Endothelial cell of umbilical vein (primary cell): Measurements from ENCODE around the gene CDC42BPG. TPM values are rescaled to one million over a fixed set of nuclear protein-coding genes. Genes with fewer than 3 reads are reported as not detected.

Source experiments
- BruUV-seq: library from RNA; stranded (reverse); fragments of 400-500 nt; replicated peaks from 2 replicates; lab custom pipeline; 2021; lab: Mats Ljungman, UMichigan
- CTCF ChIA-PET: fragments of 300-600, 350-600 bp; sonication (Branson Sonifier 250); formaldehyde crosslinking; loops from one replicate; lab custom pipeline; 2021; ENCODE audit warnings: antibody characterized with exemption, inconsistent platforms; lab: Charles Lee
- POLR2A ChIA-PET: fragments of 300-600, 350-600 bp; sonication (Branson Sonifier 250); formaldehyde crosslinking; loops from one replicate; lab custom pipeline; 2021; ENCODE audit warnings: antibody characterized with exemption, inconsistent platforms; lab: Charles Lee
- DNase-seq: peaks from one replicate; pipeline ENCODE4 v3.0.0-alpha.2; 2011; ENCODE audit warnings: low read depth, low spot score
- FAIRE-seq: peaks from 2 replicates; lab custom pipeline; 2011; peaks lifted over from hg19 to GRCh38; lab: Jason Lieb, UNC
- H2AFZ ChIP-seq: 2 replicates; pipeline ENCODE4 v1.6.0; 2012; ENCODE audit warnings: low read depth, low read length, control low read depth, inconsistent platforms
- H3K27ac ChIP-seq: 2 replicates; pipeline ENCODE4 v1.5.1; 2011; ENCODE audit warnings: low read depth, mild to moderate bottlenecking, control low read depth, low read length, moderate library complexity; ENCODE audit not compliant: insufficient read depth
- H3K27me3 ChIP-seq, 2 experiments: 2 replicates each; pipeline versions ENCODE4 v1.6.0 to v1.6.1; 2011; ENCODE audit warnings: low read length in 2 of 2, mixed read lengths in 1 of 2; ENCODE audit not compliant: control insufficient read depth in 2 of 2, insufficient read depth in 2 of 2
- H3K36me3 ChIP-seq, 2 experiments: 2 replicates in 1 of 2; 3 replicates in 1 of 2; pipeline ENCODE4 v1.5.1; 2011; ENCODE audit warnings: low read length in 2 of 2, mild to moderate bottlenecking in 1 of 2, moderate library complexity in 1 of 2; ENCODE audit not compliant: control insufficient read depth in 2 of 2, insufficient read depth in 2 of 2; ENCODE audit errors: extremely low read depth in 1 of 2
- H3K4me1 ChIP-seq: 3 replicates; pipeline ENCODE4 v1.5.1; 2011; ENCODE audit warnings: mild to moderate bottlenecking, low read length; ENCODE audit not compliant: control insufficient read depth, insufficient read depth; ENCODE audit errors: extremely low read depth
- H3K4me2 ChIP-seq: 2 replicates; pipeline ENCODE4 v1.6.1; 2011; ENCODE audit warnings: low read length, control low read depth, mixed read lengths; ENCODE audit not compliant: insufficient read depth
- H3K4me3 ChIP-seq, 3 experiments: fragments of 200-600 bp in 1 of 3; sonication (generic), shearing (Covaris generic) in 1 of 3; replicated peaks in 1 of 3; 2 replicates each; pipeline ENCODE4 v1.5.1; 2011 to 2016; ENCODE audit warnings: control low read depth in 3 of 3, low read length in 3 of 3, mild to moderate bottlenecking in 2 of 3, inconsistent platforms in 1 of 3, low read depth in 1 of 3, moderate library complexity in 1 of 3; ENCODE audit not compliant: insufficient read depth in 1 of 3
- H3K79me2 ChIP-seq: 2 replicates; pipeline ENCODE4 v1.6.0; 2012; ENCODE audit warnings: low read length, inconsistent platforms; ENCODE audit not compliant: control insufficient read depth, insufficient read depth
- H3K9ac ChIP-seq: replicated peaks from 2 replicates; pipeline ENCODE3; 2011; ENCODE audit warnings: low read length, control low read depth; ENCODE audit not compliant: insufficient read depth; ENCODE audit errors: extremely low read depth
- H3K9me1 ChIP-seq: replicated peaks from 3 replicates; pipeline ENCODE4 v1.6.0; 2011; ENCODE audit warnings: mild to moderate bottlenecking, low read length; ENCODE audit not compliant: control insufficient read depth, insufficient read depth; ENCODE audit errors: extremely low read depth
- H3K9me3 ChIP-seq: replicated peaks from 2 replicates; pipeline ENCODE4 v1.5.1; 2012; ENCODE audit warnings: low read length, inconsistent platforms; ENCODE audit not compliant: control insufficient read depth, insufficient read depth
- H4K20me1 ChIP-seq: replicated peaks from 2 replicates; pipeline ENCODE3; 2011; ENCODE audit warnings: mild to moderate bottlenecking, low read length; ENCODE audit not compliant: control insufficient read depth, insufficient read depth; ENCODE audit errors: extremely low read depth
- CTCF ChIP-seq, 2 donors: IDR thresholded peaks; 1 replicate in 1 of 2; 2 replicates in 1 of 2; pipeline ENCODE4 v1.5.1; 2011; ENCODE audit warnings: low read length in 2 of 2, mild to moderate bottlenecking in 2 of 2, moderate library complexity in 2 of 2, control low read depth in 1 of 2, inconsistent platforms in 1 of 2, low read depth in 1 of 2; ENCODE audit not compliant: insufficient read depth in 1 of 2; ENCODE audit errors: extremely low read depth in 1 of 2
- EZH2 ChIP-seq: IDR thresholded peaks from 2 replicates; pipeline ENCODE4 v1.6.1; 2012; ENCODE audit warnings: borderline replicate concordance, low read depth, mild to moderate bottlenecking, moderate library complexity, low read length, inconsistent platforms; ENCODE audit not compliant: severe bottlenecking
- FOS ChIP-seq: IDR thresholded peaks from 2 replicates; pipeline ENCODE4 v1.6.1; 2011; ENCODE audit warnings: mild to moderate bottlenecking, low read length, moderate library complexity, borderline replicate concordance; ENCODE audit not compliant: insufficient read depth
- GATA2 ChIP-seq: IDR thresholded peaks from 2 replicates; pipeline ENCODE4 v1.7.0; 2011; ENCODE audit warnings: low read depth, mild to moderate bottlenecking, moderate library complexity, mixed read lengths, low read length; ENCODE audit not compliant: insufficient read length, insufficient read depth
- JUN ChIP-seq: IDR thresholded peaks from 2 replicates; pipeline ENCODE4 v1.6.1; 2011; ENCODE audit warnings: borderline replicate concordance, low read depth; ENCODE audit not compliant: insufficient read length, insufficient read depth
- MAX ChIP-seq: IDR thresholded peaks from 2 replicates; pipeline ENCODE4 v1.6.1; 2011; ENCODE audit not compliant: insufficient read depth, insufficient read length
- MYC ChIP-seq: IDR thresholded peaks from one replicate; pipeline ENCODE4 v1.6.1; 2011; ENCODE audit warnings: mild to moderate bottlenecking, low read depth, low read length
- POLR2A ChIP-seq: IDR thresholded peaks from 2 replicates; pipeline ENCODE4 v1.6.1; 2012; ENCODE audit warnings: low read depth, mild to moderate bottlenecking, control low read depth, low read length
- POLR2AphosphoS5 ChIP-seq: IDR thresholded peaks from 2 replicates; pipeline ENCODE4 v1.6.1; 2012; ENCODE audit warnings: low read depth, mild to moderate bottlenecking, control low read depth, low read length, moderate library complexity; ENCODE audit not compliant: insufficient read depth
- dilution Hi-C: fragments of 300-500 bp; cut with MboI; formaldehyde crosslinking; loops from one replicate; pipeline ENCODE4 v1.15.0; 2019; ENCODE audit warnings: low sequenced_read_pairs; ENCODE audit not compliant: extremely low pct_ligation_motif_present
- intact Hi-C: fragments of 100-400 bp; cut with micrococcal nuclease; formaldehyde crosslinking; loops from one replicate; pipeline ENCODE4 v1.10.0; 2022
- polyA plus RNA-seq, 4 experiments: library from polyadenylated mRNA; depleted of rRNA in 3 of 4; stranded (reverse) in 3 of 4; unstranded in 1 of 4; fragments of >200 nt; gene quantifications; 2 replicates each; pipeline versions ENCODE4 v1.2.1 to v1.2.3, GENCODE V29; 2011 to 2012; ENCODE audit warnings: missing spikeins in 1 of 4
- total RNA-seq: library from RNA; stranded (reverse); gene quantifications from 2 replicates; pipeline ENCODE4 v1.2.3, GENCODE V29; 2021

The CDC42BPG gene
- total and polyA plus RNA-seq, 2 donors (not counting 3 experiments of a cell fraction or from before 2014, with no cell fraction given), result 0.19 to 0.42 TPM

DNA sequence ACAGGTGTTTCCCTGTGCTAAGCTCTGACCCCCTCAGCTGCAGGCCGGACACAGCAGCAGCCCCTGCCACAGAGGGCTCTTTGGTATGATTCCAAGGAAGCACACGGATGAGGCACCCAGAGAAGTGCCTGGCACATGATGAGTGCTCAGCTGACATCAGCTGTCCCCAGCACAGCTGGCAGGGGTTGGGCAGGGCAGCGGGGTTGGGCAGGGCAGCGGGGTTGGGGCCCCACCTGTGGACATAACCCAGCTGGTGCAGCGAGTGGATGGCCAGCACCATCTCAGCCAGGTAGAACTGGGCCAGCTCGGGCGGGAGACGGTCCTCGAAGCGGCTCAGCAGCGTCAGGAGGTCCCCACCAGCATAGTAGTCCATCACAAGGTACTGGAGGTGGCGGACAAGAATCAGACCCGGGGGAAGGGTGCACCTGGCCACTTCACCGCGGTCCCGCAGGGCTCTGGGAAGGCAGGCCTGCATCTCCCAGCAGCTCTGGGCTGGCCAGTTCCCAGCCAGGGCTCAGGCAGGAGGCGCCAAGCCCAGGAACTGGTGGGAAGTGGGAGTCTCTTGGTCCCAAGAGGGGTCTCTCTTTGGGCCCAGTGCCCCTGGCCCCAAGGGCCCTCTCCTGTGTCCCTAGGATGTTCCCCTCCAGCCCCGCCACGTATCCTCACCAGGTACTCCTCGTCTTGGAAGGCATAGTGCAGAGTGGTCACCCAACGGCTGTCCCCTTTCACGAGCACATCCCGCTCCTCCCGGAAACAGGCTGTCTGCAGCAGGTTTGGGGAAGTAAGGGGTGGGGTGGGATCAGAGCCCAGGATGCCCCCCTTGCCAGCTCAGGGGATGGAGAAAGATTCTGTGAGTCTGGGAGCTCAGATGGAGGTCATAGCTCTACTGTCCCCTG, 4.3 kb downstream of the CDC42BPG start:
- BruUV-seq, result no TSS peak
- Histone ChIP-seq H2AFZ (no peak overlapping the region), H3K9me3 (no peaks in the 10 kb centered on the region), H3K36me3 (no peaks in the 10 kb centered on the region), H3K27ac (no peak overlapping the region), H3K27me3 (no peaks in the 10 kb centered on the region), H3K4me3 (no peak overlapping the region), H4K20me1 (no peaks in the 10 kb centered on the region), H3K9me1 (no peaks in the 10 kb centered on the region), H3K4me1 (no peaks in the 10 kb centered on the region), H3K9ac (no peak overlapping the region), H3K4me2 (no peak overlapping the region), H3K79me2 (no peaks in the 10 kb centered on the region)
- DNase-seq (no peak), FAIRE-seq (no peak)
- ChIA-PET POLR2A (no interaction called here), CTCF (interaction anchor here (0.9 to 2.2 kb wide), 3 partner anchors 8 to 54 kb away, joined by 3 to 6 read pairs (median 5); no protein-coding TSS in a partner anchor)
- dilution Hi-C loops (loop anchor here (10.0 kb wide), 1 partner anchor 55 kb away; no protein-coding TSS in a partner anchor), intact Hi-C loops (no loop called here)
- TF ChIP-seq FOS (no peak), POLR2AphosphoS5 (no peak), MAX (no peak), JUN (no peak), POLR2A (no peak), EZH2 (no peak), MYC (no peak), CTCF (IDR thresholded peaks at IDR 0.05; ENCODE audit: extremely low read depth in 1 of 2, insufficient read depth in 1 of 2, low read depth in 1 of 2, low read length in 2 of 2) (no peak), GATA2 (no peak)
